SU-DHL-6 (cell line): ENCODE results near the gene RASAL1.

Source experiments
- H2AFZ ChIP-seq: fragments of 200-600 bp; sonication (generic); 2 replicates; pipeline ENCODE4 v1.6.1; 2014; ENCODE audit warnings: low read depth, mild to moderate bottlenecking, moderate library complexity, mixed read lengths, antibody characterized with exemption, low read length; ENCODE audit not compliant: severe bottlenecking
- H3F3A ChIP-seq: fragments of 200-600 bp; shearing (Covaris generic); 2 replicates; pipeline ENCODE4 v1.6.0; 2016; ENCODE audit warnings: antibody characterized with exemption, mild to moderate bottlenecking; ENCODE audit not compliant: insufficient read depth
- H3K27ac ChIP-seq: fragments of 200-600 bp; sonication (generic); 2 replicates; pipeline ENCODE4 v1.5.1; 2016; ENCODE audit warnings: low read depth, mild to moderate bottlenecking, low read length, moderate library complexity, mixed read lengths
- H3K27me3 ChIP-seq: fragments of 200-600 bp; sonication (generic), shearing (Covaris generic); 2 replicates; pipeline ENCODE4 v1.6.0; 2014; ENCODE audit warnings: mild to moderate bottlenecking, low read length
- H3K36me3 ChIP-seq: fragments of 200-600 bp; sonication (generic); 2 replicates; pipeline ENCODE4 v1.6.1; 2014; ENCODE audit warnings: mild to moderate bottlenecking, low read length, mixed read lengths
- H3K4me2 ChIP-seq: fragments of 300-600, 200-600 bp; shearing (Covaris generic), sonication (generic); 2 replicates; pipeline ENCODE4 v1.6.0; 2014; ENCODE audit warnings: low read length, low read depth, mild to moderate bottlenecking; ENCODE audit not compliant: poor library complexity, severe bottlenecking
- H3K4me3 ChIP-seq: fragments of 200-600 bp; sonication (generic); 2 replicates; pipeline ENCODE4 v1.5.1; 2014; ENCODE audit warnings: antibody characterized with exemption, low read length, mild to moderate bottlenecking, mixed read lengths; ENCODE audit not compliant: insufficient read depth, poor library complexity, severe bottlenecking
- H3K79me2 ChIP-seq: fragments of 200-600 bp; sonication (generic); 2 replicates; pipeline ENCODE4 v1.6.1; 2014; ENCODE audit warnings: mild to moderate bottlenecking, low read length, moderate library complexity; ENCODE audit not compliant: insufficient read depth
- H3K9ac ChIP-seq: fragments of 200-600 bp; sonication (generic); 2 replicates; pipeline ENCODE4 v1.7.0; 2014; ENCODE audit warnings: mild to moderate bottlenecking, low read length
- H3K9me2 ChIP-seq: fragments of 200-600 bp; sonication (generic); replicated peaks from 2 replicates; pipeline ENCODE4 v1.6.1; 2014; ENCODE audit warnings: low read length; ENCODE audit not compliant: insufficient read depth
- H3K9me3 ChIP-seq: fragments of 200-600 bp; sonication (generic); 2 replicates; pipeline ENCODE4 v1.6.1; 2014; ENCODE audit warnings: low read length, mixed read lengths; ENCODE audit not compliant: insufficient read depth
- H4K20me1 ChIP-seq: fragments of 200-600 bp; sonication (generic); 2 replicates; pipeline ENCODE4 v1.6.1; 2014; ENCODE audit warnings: low read depth, mild to moderate bottlenecking, antibody characterized with exemption, low read length, moderate library complexity, mixed read lengths
- CTCF ChIP-seq: fragments of 200-600 bp; sonication (generic); IDR thresholded peaks from one replicate; pipeline ENCODE4 v1.5.1; 2017; ENCODE audit warnings: antibody characterized with exemption, mild to moderate bottlenecking, low read length, moderate library complexity; ENCODE audit not compliant: insufficient read depth, poor library complexity, severe bottlenecking
- EZH2phosphoT487 ChIP-seq: fragments of 200-600 bp; sonication (generic), shearing (Covaris generic); conservative IDR thresholded peaks from 2 replicates; pipeline ENCODE4 v1.6.1; 2018; ENCODE audit warnings: mild to moderate bottlenecking, antibody characterized with exemption, low read length, moderate library complexity, mixed read lengths

RASAL1 gene

GRCh38 chr12:113115455-113116126 is 20.0 kb downstream of the RASAL1 start:
- Histone ChIP-seq H3K27ac (no peak overlapping the region), H3K36me3 (no peaks in the 10 kb centered on the region)
- TF ChIP-seq EZH2phosphoT487 (no peak), CTCF (no peak)

GRCh38 chr12:113114447-113115178 is 20.9 kb downstream of the RASAL1 start:
- no peaks in the 10 kb centered on the region for H3K36me3 ChIP-seq

More at GRCh38 chr12:113115455-113116126, 20.0 kb downstream of the RASAL1 start:
- no peak overlapping the region for H2AFZ ChIP-seq
- no peak overlapping the region for H3K9ac ChIP-seq
- no peak overlapping the region for H3K4me3 ChIP-seq
- H3K9me3 ChIP-seq: no peaks in the 10 kb centered on the region
- no peak overlapping the region for H3K4me2 ChIP-seq
- H3K27me3 ChIP-seq: no peaks in the 10 kb centered on the region
- peaks cover 7% of the 10 kb centered on the region for H3F3A ChIP-seq
- no peaks in the 10 kb centered on the region for H3K9me2 ChIP-seq
- H3K79me2 ChIP-seq: no peaks in the 10 kb centered on the region
- H4K20me1 ChIP-seq: no peaks in the 10 kb centered on the region

GRCh38 chr12:113113397-113113796 is 22.2 kb downstream of the RASAL1 start:
- H3K9me2 ChIP-seq: no peaks in the 10 kb centered on the region
- no peak overlapping the region for H3K9ac ChIP-seq
- TF ChIP-seq CTCF (no peak), EZH2phosphoT487 (no peak)
- no peaks in the 10 kb centered on the region for H3K27me3 ChIP-seq
- no peaks in the 10 kb centered on the region for H3K36me3 ChIP-seq
- H3K4me2 ChIP-seq: no peak overlapping the region
- H3K79me2 ChIP-seq: no peaks in the 10 kb centered on the region
- no peaks in the 10 kb centered on the region for H4K20me1 ChIP-seq
- H3K27ac ChIP-seq: no peak overlapping the region
- H3F3A ChIP-seq: peaks cover 12% of the 10 kb centered on the region
- H2AFZ ChIP-seq: no peak overlapping the region
- no peak overlapping the region for H3K4me3 ChIP-seq
- H3K9me3 ChIP-seq: no peaks in the 10 kb centered on the region

More at GRCh38 chr12:113114447-113115178, 20.9 kb downstream of the RASAL1 start:
- no peaks in the 10 kb centered on the region for H3K9me3 ChIP-seq
- no peak overlapping the region for H3K4me3 ChIP-seq
- peaks cover 12% of the 10 kb centered on the region for H3F3A ChIP-seq
- no peaks in the 10 kb centered on the region for H4K20me1 ChIP-seq
- no peaks in the 10 kb centered on the region for H3K9me2 ChIP-seq
- TF ChIP-seq EZH2phosphoT487: no peak
- TF ChIP-seq CTCF: no peak
- no peaks in the 10 kb centered on the region for H3K27me3 ChIP-seq
- no peak overlapping the region for H2AFZ ChIP-seq
- no peak overlapping the region for H3K9ac ChIP-seq
- no peak overlapping the region for H3K27ac ChIP-seq
- no peaks in the 10 kb centered on the region for H3K79me2 ChIP-seq
- H3K4me2 ChIP-seq: no peak overlapping the region
